H1 (cell line): ENCODE results near the gene STK39. TPM values are rescaled to one million over a fixed set of nuclear protein-coding genes. Genes with fewer than 3 reads are reported as not detected.
"Not testable (repeated sequence)": the region's sequence is repeated elsewhere in the genome, so short reads cannot be mapped to it uniquely, and the experiment has no call there.

Experiments used
- CTCF ChIA-PET: fragments of 300-600 bp; sonication (Branson Sonifier 250); formaldehyde crosslinking; loops from one replicate; lab custom pipeline; 2021; ENCODE audit not compliant: partially characterized antibody; lab: Charles Lee
- POLR2A ChIA-PET: fragments of 300-600 bp; sonication (Branson Sonifier 250); formaldehyde crosslinking; loops from one replicate; lab custom pipeline; 2021; ENCODE audit warnings: inconsistent platforms; ENCODE audit not compliant: partially characterized antibody; lab: Charles Lee
- DNase-seq, 2 experiments: peaks; one replicate each; pipeline versions ENCODE4 v3.0.0 to v3.0.0-alpha.2; 2010 to 2022; ENCODE audit warnings: low spot score in 2 of 2, low read depth in 1 of 2, mixed read lengths in 1 of 2
- FAIRE-seq: peaks from 2 replicates; lab custom pipeline; 2011; peaks lifted over from hg19 to GRCh38; lab: Jason Lieb, UNC
- H2AFZ ChIP-seq: 2 replicates; pipeline ENCODE4 v1.8.1; 2012; ENCODE audit warnings: low read length, inconsistent platforms
- H2AK5ac ChIP-seq: 2 replicates; pipeline ENCODE4 v1.6.1; 2013; ENCODE audit warnings: low read depth, low read length
- H2BK120ac ChIP-seq: replicated peaks from 2 replicates; pipeline ENCODE3; 2013; ENCODE audit warnings: low read depth, low read length, inconsistent platforms
- H2BK12ac ChIP-seq: 2 replicates; pipeline ENCODE4 v1.6.1; 2013; ENCODE audit warnings: low read depth, low read length
- H2BK15ac ChIP-seq: 2 replicates; pipeline ENCODE4 v1.6.1; 2013; ENCODE audit warnings: low read length
- H2BK20ac ChIP-seq: 2 replicates; pipeline ENCODE4 v1.6.1; 2013; ENCODE audit warnings: low read length
- H2BK5ac ChIP-seq: 2 replicates; pipeline ENCODE4 v1.6.1; 2013; ENCODE audit warnings: low read depth, low read length
- H3K14ac ChIP-seq: 2 replicates; pipeline ENCODE4 v1.6.1; 2013; ENCODE audit warnings: inconsistent platforms; ENCODE audit not compliant: insufficient read length
- H3K18ac ChIP-seq: 2 replicates; pipeline ENCODE4 v1.6.1; 2013; ENCODE audit warnings: low read length; ENCODE audit errors: extremely low read depth
- H3K23ac ChIP-seq: 2 replicates; pipeline ENCODE4 v1.6.1; 2013; ENCODE audit warnings: inconsistent platforms; ENCODE audit not compliant: insufficient read length
- H3K23me2 ChIP-seq: 2 replicates; pipeline ENCODE4 v1.6.1; 2013; ENCODE audit warnings: low read depth, low read length
- H3K27ac ChIP-seq: 2 replicates; pipeline ENCODE4 v1.6.1; 2011; ENCODE audit warnings: low read depth, low read length, inconsistent platforms
- H3K27me3 ChIP-seq, 4 experiments: replicated peaks in 1 of 4; 1 replicate in 1 of 4; 2 replicates in 3 of 4; pipeline versions ENCODE4 v1.6.1 to v1.8.1; 2011 to 2013; ENCODE audit warnings: low read length in 3 of 4, mild to moderate bottlenecking in 3 of 4, inconsistent platforms in 2 of 4, mixed read lengths in 2 of 4, moderate library complexity in 1 of 4; ENCODE audit not compliant: control insufficient read depth in 3 of 4, insufficient read depth in 3 of 4; ENCODE audit errors: extremely low read depth in 1 of 4
- H3K36me3 ChIP-seq, 4 experiments: 2 replicates each; pipeline versions ENCODE4 v1.6.1 to v1.8.1; 2011 to 2013; ENCODE audit warnings: mild to moderate bottlenecking in 4 of 4, low read length in 3 of 4, moderate library complexity in 2 of 4, control low read depth in 1 of 4, inconsistent platforms in 1 of 4; ENCODE audit not compliant: insufficient read depth in 4 of 4, control insufficient read depth in 2 of 4
- H3K4ac ChIP-seq: replicated peaks from 2 replicates; pipeline ENCODE3; 2013; ENCODE audit warnings: low read length, low read depth, mixed read lengths, inconsistent platforms; ENCODE audit not compliant: insufficient read length
- H3K4me1 ChIP-seq, 4 experiments: replicated peaks in 1 of 4; 1 replicate in 1 of 4; 2 replicates in 3 of 4; pipeline versions ENCODE4 v1.6.1 to v1.8.1; 2011 to 2013; ENCODE audit warnings: low read length in 3 of 4, inconsistent platforms in 2 of 4, mixed read lengths in 1 of 4; ENCODE audit not compliant: insufficient read depth in 4 of 4, control insufficient read depth in 3 of 4
- H3K4me2 ChIP-seq, 2 experiments: 2 replicates each; pipeline versions ENCODE4 v1.6.1 to v1.8.1; 2011 to 2013; ENCODE audit warnings: low read depth in 2 of 2, low read length in 2 of 2, control low read depth in 1 of 2, inconsistent platforms in 1 of 2, mild to moderate bottlenecking in 1 of 2; ENCODE audit not compliant: insufficient read depth in 1 of 2
- H3K4me3 ChIP-seq, 4 experiments: fragments of 200-600, 300-600 bp in 1 of 4; sonication (generic), shearing (Covaris generic), sonication (Bioruptor Twin) in 1 of 4; 2 replicates each; pipeline versions ENCODE4 v1.5.1 to v1.8.1; 2011 to 2016; ENCODE audit warnings: low read length in 4 of 4, low read depth in 3 of 4, control low read depth in 2 of 4, inconsistent platforms in 2 of 4, mild to moderate bottlenecking in 2 of 4, mixed read lengths in 1 of 4, moderate library complexity in 1 of 4; ENCODE audit not compliant: insufficient read depth in 2 of 4; ENCODE audit errors: extremely low read depth in 1 of 4
- H3K56ac ChIP-seq: replicated peaks from 2 replicates; pipeline ENCODE3; 2013; ENCODE audit warnings: low read depth, mild to moderate bottlenecking, mixed read lengths, low read length, inconsistent platforms; ENCODE audit not compliant: insufficient read length
- H3K79me1 ChIP-seq: 2 replicates; pipeline ENCODE4 v1.6.1; 2013; ENCODE audit warnings: low read depth, low read length, control low read depth
- H3K79me2 ChIP-seq, 2 experiments: 2 replicates each; pipeline versions ENCODE4 v1.6.1 to v1.8.1; 2012 to 2013; ENCODE audit warnings: low read length in 2 of 2, mild to moderate bottlenecking in 2 of 2, inconsistent platforms in 1 of 2; ENCODE audit not compliant: insufficient read depth in 2 of 2, control insufficient read depth in 1 of 2
- H3K9ac ChIP-seq, 4 experiments: replicated peaks in 1 of 4; 1 replicate in 1 of 4; 2 replicates in 3 of 4; pipeline versions ENCODE4 v1.6.1 to v1.8.1; 2011 to 2013; ENCODE audit warnings: low read depth in 3 of 4, low read length in 3 of 4, control low read depth in 2 of 4, mild to moderate bottlenecking in 2 of 4, moderate library complexity in 2 of 4, inconsistent platforms in 1 of 4; ENCODE audit errors: extremely low read depth in 1 of 4
- H3K9me3 ChIP-seq, 2 experiments: 2 replicates each; pipeline versions ENCODE4 v1.6.1 to v1.8.1; 2012 to 2013; ENCODE audit warnings: mild to moderate bottlenecking in 2 of 2, moderate library complexity in 2 of 2, control low read depth in 1 of 2, inconsistent platforms in 1 of 2, low read depth in 1 of 2, low read length in 1 of 2, mixed read lengths in 1 of 2; ENCODE audit not compliant: insufficient read depth in 2 of 2
- H4K20me1 ChIP-seq, 2 experiments: replicated peaks in 1 of 2; 2 replicates each; pipeline versions ENCODE3 to v1.8.1; 2011 to 2013; ENCODE audit warnings: inconsistent platforms in 2 of 2, low read length in 2 of 2, mild to moderate bottlenecking in 1 of 2; ENCODE audit not compliant: insufficient read depth in 2 of 2, control insufficient read depth in 1 of 2
- H4K5ac ChIP-seq: 2 replicates; pipeline ENCODE4 v1.6.1; 2013; ENCODE audit warnings: low read length, low read depth, mixed read lengths, inconsistent platforms; ENCODE audit not compliant: insufficient read length
- H4K8ac ChIP-seq: 2 replicates; pipeline ENCODE4 v1.8.0; 2013; ENCODE audit warnings: mild to moderate bottlenecking, moderate library complexity, low read length, inconsistent platforms; ENCODE audit not compliant: insufficient read depth; ENCODE audit errors: extremely low read depth
- H4K91ac ChIP-seq: replicated peaks from 2 replicates; pipeline ENCODE3; 2013; ENCODE audit warnings: low read length, mixed read lengths, inconsistent platforms; ENCODE audit not compliant: insufficient read length
- ATF2 ChIP-seq: IDR thresholded peaks from 2 replicates; pipeline ENCODE4 v1.6.1; 2012; ENCODE audit warnings: low read length, inconsistent platforms
- CTCF ChIP-seq, 3 experiments: IDR thresholded peaks; 1 replicate in 2 of 3; 2 replicates in 1 of 3; pipeline versions ENCODE4 v1.5.1 to v1.6.1; 2011; ENCODE audit warnings: low read length in 3 of 3, mild to moderate bottlenecking in 3 of 3, inconsistent platforms in 2 of 3, low read depth in 1 of 3, moderate library complexity in 1 of 3; ENCODE audit not compliant: insufficient read depth in 1 of 3; ENCODE audit errors: control extremely low read depth in 1 of 3
- GABPA ChIP-seq: IDR thresholded peaks from 2 replicates; pipeline ENCODE4 v1.6.1; 2011; ENCODE audit warnings: mild to moderate bottlenecking, low read length, moderate library complexity, borderline replicate concordance; ENCODE audit not compliant: insufficient read depth
- SIN3A ChIP-seq, 2 experiments: IDR thresholded peaks in 1 of 2; conservative IDR thresholded peaks in 1 of 2; 2 replicates each; pipeline ENCODE4 v1.6.1; 2011 to 2012; ENCODE audit warnings: low read length in 2 of 2, improper control_type of control experiment in 1 of 2, low read depth in 1 of 2, mild to moderate bottlenecking in 1 of 2
- SP2 ChIP-seq: IDR thresholded peaks from 2 replicates; pipeline ENCODE4 v1.6.1; 2012; ENCODE audit warnings: mild to moderate bottlenecking, low read length, inconsistent platforms
- YY1 ChIP-seq: IDR thresholded peaks from 2 replicates; pipeline ENCODE4 v1.6.1; 2011; ENCODE audit warnings: low read depth, mild to moderate bottlenecking, low read length
- WGBS, 2 experiments: shearing (Covaris generic) in 1 of 2; methylation state at CpG; one replicate each; pipeline versions ENCODE4 v1.1.6 to v1.1.7; 2013 to 2015; ENCODE audit warnings: low lambda C conversion rate in 2 of 2, mixed read lengths in 2 of 2, inconsistent platforms in 1 of 2, low coverage in 1 of 2, missing lambda C conversion rate in 1 of 2; ENCODE audit not compliant: insufficient replicate concordance in 2 of 2, insufficient coverage in 1 of 2, insufficient read length in 1 of 2; ENCODE audit errors: extremely low coverage in 1 of 2, missing lambda C conversion rate in 1 of 2; 5-methylcytosine and 5-hydroxymethylcytosine counted together
- polyA plus RNA-seq, 7 experiments: library from polyadenylated mRNA; depleted of rRNA in 3 of 7; stranded (reverse) in 5 of 7; unstranded in 2 of 7; fragments of >200 nt in 5 of 7; fragments of 200-250 nt in 2 of 7; gene quantifications; 1 replicate in 5 of 7; 2 replicates in 1 of 7; 4 replicates in 1 of 7; pipeline versions ENCODE4 v1.2.1 to v1.2.3, GENCODE V29; 2011 to 2013; ENCODE audit warnings: missing spikeins in 2 of 7, mixed read lengths in 2 of 7
- total RNA-seq: library from RNA; stranded (reverse); fragmentation: NEBNext Ultra II Directional; extraction: Animal tissue kit (Norgen Biotek cat#: 25700); gene quantifications from 2 replicates; pipeline ENCODE4 v1.2.1, GENCODE V29; 2021

STK39 gene
- total and polyA plus RNA-seq, 2 of the 8 experiments (the other 6 are each of a cell fraction or from before 2014, with no cell fraction given), result 13.7 to 23.8 TPM

- TF ChIP-seq SIN3A (conservative IDR thresholded peaks at IDR 0.05 in 1 of 2, IDR thresholded peaks at IDR 0.05 in 1 of 2; ENCODE audit: low read depth in 1 of 2, low read length in 2 of 2) (no peak), ATF2 (no peak), CTCF (IDR thresholded peaks at IDR 0.05; ENCODE audit: control extremely low read depth in 1 of 3, insufficient read depth in 1 of 3, low read depth in 1 of 3, low read length in 3 of 3) (no peak), GABPA (no peak), SP2 (no peak), YY1 (no peak)
Measured at GRCh38 chr2:168044176-168044575, 203.2 kb downstream of the STK39 start (continued).

- H3K56ac ChIP-seq, H3K79me2 ChIP-seq, H3K9ac ChIP-seq, H2BK20ac ChIP-seq, H2BK12ac ChIP-seq, H4K20me1 ChIP-seq, H3K4me2 ChIP-seq, H3K4me3 ChIP-seq, H4K8ac ChIP-seq, H3K23me2 ChIP-seq, H3K14ac ChIP-seq, FAIRE-seq, H4K91ac ChIP-seq, POLR2A ChIA-PET, H3K79me1 ChIP-seq, H3K36me3 ChIP-seq, H3K9me3 ChIP-seq, H3K27ac ChIP-seq, H2BK15ac ChIP-seq, H3K4me1 ChIP-seq, H2AFZ ChIP-seq, H2BK120ac ChIP-seq, DNase-seq, H3K4ac ChIP-seq, H3K23ac ChIP-seq, H2AK5ac ChIP-seq, H2BK5ac ChIP-seq, H3K18ac ChIP-seq, H4K5ac ChIP-seq, H3K27me3 ChIP-seq: not testable (repeated sequence)
- WGBS, 2 experiments, result 89 to 100% methylated on average over 1 to 4 of the region's 5 CpGs
- CTCF ChIA-PET, result interaction anchor here (0.6 to 1.2 kb wide), 5 partner anchors 8 to 703 kb away, joined by 3 read pairs; no protein-coding TSS in a partner anchor
Measured at GRCh38 chr2:168042127-168042824, 205.1 kb downstream of the STK39 start.
